Gastroesophageal sphincter (tissue), 3 donors: ENCODE data around the gene ZNF783.

Experiments used
- CTCF ChIP-seq, 4 experiments: fragments of 200-600 bp in 2 of 4; fragments of 450-650 bp in 2 of 4; sonication (generic) in 1 of 4; IDR thresholded peaks; one replicate each; pipeline ENCODE4 v1.5.1; 2017 to 2019; ENCODE audit warnings: antibody characterized with exemption in 4 of 4, mild to moderate bottlenecking in 2 of 4, moderate library complexity in 2 of 4
- EP300 ChIP-seq: sonication (generic); formaldehyde crosslinking; IDR thresholded peaks from one replicate; pipeline ENCODE4 v1.6.1; 2017; ENCODE audit warnings: antibody characterized with exemption, mild to moderate bottlenecking
- POLR2A ChIP-seq, 2 donors: fragments of 450-650 bp; IDR thresholded peaks; one replicate each; pipeline ENCODE4 v1.6.1; 2017; ENCODE audit warnings: antibody characterized with exemption in 2 of 2, mild to moderate bottlenecking in 2 of 2, moderate library complexity in 1 of 2
- POLR2AphosphoS5 ChIP-seq: sonication (generic); formaldehyde crosslinking; IDR thresholded peaks from one replicate; pipeline ENCODE4 v1.6.1; 2017; ENCODE audit warnings: antibody characterized with exemption

GRCh38 chr7:149245744-149246143 lies 16.3 kb upstream of the ZNF783 start:
- TF ChIP-seq POLR2AphosphoS5 (no peak), CTCF (IDR thresholded peaks at IDR 0.05) (no peak), POLR2A (IDR thresholded peaks at IDR 0.05) (no peak), EP300 (no peak)
